GM12892 (cell line): ENCODE results near the gene MACROD2.

Experiments used
- POLR2A ChIP-seq: IDR thresholded peaks from 2 replicates; pipeline ENCODE4 v1.6.1; 2011; ENCODE audit warnings: low read depth, low read length, control low read depth
- POLR2AphosphoS5 ChIP-seq: IDR thresholded peaks from 2 replicates; pipeline ENCODE4 v1.6.1; 2011; ENCODE audit warnings: low read depth, low read length, control low read depth
- TAF1 ChIP-seq: IDR thresholded peaks from 2 replicates; pipeline ENCODE4 v1.6.1; 2011; ENCODE audit warnings: low read depth, mild to moderate bottlenecking, control low read depth, low read length, borderline replicate concordance

DNA sequence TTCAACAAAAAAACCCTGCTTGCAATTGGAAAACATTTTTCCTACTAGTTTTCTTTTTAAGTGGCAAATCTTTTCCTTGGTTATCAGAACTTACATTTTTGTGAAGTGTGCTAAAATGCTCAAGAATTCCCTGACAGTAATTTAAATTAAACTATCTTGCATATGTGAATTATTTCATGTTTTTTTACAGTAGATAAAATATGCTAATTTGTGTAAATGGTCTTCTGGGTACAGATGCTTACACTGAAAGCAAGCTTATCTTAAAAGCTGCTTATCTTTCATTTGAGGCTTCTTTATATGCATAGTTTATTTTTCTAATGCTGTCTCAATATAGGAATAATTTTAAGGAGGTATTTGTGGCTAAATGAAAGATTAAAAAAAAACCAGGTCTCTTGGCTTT lies 745.1 kb downstream of the MACROD2 start:
- TF ChIP-seq POLR2AphosphoS5: no peak
- TF ChIP-seq POLR2A: no peak
- no peak for TF ChIP-seq TAF1
